HepG2 (cell line): ENCODE measurements around the gene DGUOK. TPM values are rescaled to one million over a fixed set of nuclear protein-coding genes. Genes with fewer than 3 reads are reported as not detected.
A peak's percentile ranks its signal among the peaks of the same experiment; 100 is the strongest.

Source experiments
- AGO2 ChIP-seq: fragments of 200-400 bp; formaldehyde crosslinking; optimal IDR thresholded peaks from 2 replicates; pipeline ENCODE3; 2017; ENCODE audit warnings: mild to moderate bottlenecking, low read depth, low read length, moderate library complexity
- ATM ChIP-seq: fragments of 450-650 bp; IDR thresholded peaks from 2 replicates; pipeline ENCODE4 v1.7.1; 2017; ENCODE audit warnings: mild to moderate bottlenecking, borderline replicate concordance
- DPF2 ChIP-seq: sonication (generic); formaldehyde crosslinking; IDR thresholded peaks from 2 replicates; pipeline ENCODE4 v1.4.0; 2020; ENCODE audit warnings: mild to moderate bottlenecking, low read depth, missing genetic modification reagents, borderline replicate concordance
- LCORL ChIP-seq, 2 experiments: fragments of 450-650 bp in 1 of 2; sonication (generic) in 1 of 2; formaldehyde crosslinking in 1 of 2; IDR thresholded peaks; 2 replicates each; pipeline versions ENCODE4 v1.5.0 to v1.6.1; 2017 to 2020; ENCODE audit warnings: antibody characterized with exemption in 1 of 2, missing genetic modification reagents in 1 of 2
- MIER2 ChIP-seq: IDR thresholded peaks from 2 replicates; pipeline ENCODE4 v1.6.1; 2016; ENCODE audit warnings: missing biosample characterization, missing genetic modification reagents
- MTF1 ChIP-seq: sonication (generic); formaldehyde crosslinking; IDR thresholded peaks from 2 replicates; pipeline ENCODE4 v1.5.0; 2020; ENCODE audit warnings: missing genetic modification reagents
- NPAS2 ChIP-seq: sonication (generic); formaldehyde crosslinking; IDR thresholded peaks from 2 replicates; pipeline ENCODE4 v1.8.0; 2022; ENCODE audit warnings: mild to moderate bottlenecking, missing genetic modification reagents, borderline replicate concordance
- POGZ ChIP-seq: sonication (generic); formaldehyde crosslinking; IDR thresholded peaks from 2 replicates; pipeline ENCODE4 v1.4.0; 2020; ENCODE audit warnings: mild to moderate bottlenecking, missing genetic modification reagents
- STAG1 ChIP-seq: sonication (generic); formaldehyde crosslinking; IDR thresholded peaks from 2 replicates; pipeline ENCODE4 v1.4.0; 2020; ENCODE audit warnings: missing genetic modification reagents
- TAF1 ChIP-seq: sonication (generic); formaldehyde crosslinking; IDR thresholded peaks from 2 replicates; pipeline ENCODE4 v1.4.0; 2020; ENCODE audit warnings: missing genetic modification reagents
- ZBTB42 ChIP-seq: sonication (generic); formaldehyde crosslinking; IDR thresholded peaks from 2 replicates; pipeline ENCODE4 v1.5.0; 2020; ENCODE audit warnings: mild to moderate bottlenecking, missing genetic modification reagents
- ZBTB7B ChIP-seq: sonication (generic); formaldehyde crosslinking; IDR thresholded peaks from 2 replicates; pipeline ENCODE4 v1.4.0; 2020; ENCODE audit warnings: missing genetic modification reagents
- ZFP36 ChIP-seq: fragments of 150-350 bp; IDR thresholded peaks from 2 replicates; pipeline ENCODE4 v1.6.1; 2018; ENCODE audit warnings: borderline replicate concordance, low read length, low read depth; ENCODE audit not compliant: partially characterized antibody
- ZNF143 ChIP-seq: sonication (generic); formaldehyde crosslinking; IDR thresholded peaks from 2 replicates; pipeline ENCODE4 v1.4.0; 2020; ENCODE audit warnings: missing genetic modification reagents
- ZNF205 ChIP-seq: IDR thresholded peaks from 2 replicates; pipeline ENCODE4 v1.6.1; 2018; ENCODE audit warnings: missing biosample characterization, missing genetic modification reagents
- ZNF326 ChIP-seq: sonication (generic); formaldehyde crosslinking; IDR thresholded peaks from 2 replicates; pipeline ENCODE4 v1.4.0; 2020; ENCODE audit warnings: missing genetic modification reagents, borderline replicate concordance
- ZNF510 ChIP-seq: sonication (generic); formaldehyde crosslinking; IDR thresholded peaks from 2 replicates; pipeline ENCODE4 v1.4.0; 2020; ENCODE audit warnings: low read depth, mild to moderate bottlenecking, missing genetic modification reagents
- ZNF619 ChIP-seq: sonication (generic); formaldehyde crosslinking; IDR thresholded peaks from 2 replicates; pipeline ENCODE4 v1.4.0; 2020; ENCODE audit warnings: mild to moderate bottlenecking, missing genetic modification reagents
- ZNF780A ChIP-seq: sonication (generic); formaldehyde crosslinking; IDR thresholded peaks from 2 replicates; pipeline ENCODE4 v1.8.0; 2022; ENCODE audit warnings: mild to moderate bottlenecking, missing genetic modification reagents, moderate library complexity
- ZNF891 ChIP-seq: sonication (generic); formaldehyde crosslinking; IDR thresholded peaks from 2 replicates; pipeline ENCODE4 v1.5.0; 2020; ENCODE audit warnings: mild to moderate bottlenecking, missing genetic modification reagents
- ZXDC ChIP-seq: sonication (generic); formaldehyde crosslinking; IDR thresholded peaks from 2 replicates; pipeline ENCODE4 v1.5.0; 2020; ENCODE audit warnings: mild to moderate bottlenecking, missing genetic modification reagents
- polyA plus RNA-seq, 8 experiments: library from polyadenylated mRNA; depleted of rRNA in 3 of 8; stranded (reverse) in 7 of 8; unstranded in 1 of 8; fragments of >200 nt; fragmentation: Illumina TruSeq in 4 of 8; extraction: Trizol in 4 of 8; gene quantifications; 2 replicates each; pipeline versions ENCODE4 v1.2.1 to v1.2.3, GENCODE V29; 2011 to 2016; ENCODE audit warnings: low read depth in 4 of 8, missing spikeins in 1 of 8, mixed read lengths in 1 of 8; ENCODE audit not compliant: insufficient read depth in 1 of 8
- total RNA-seq, 5 experiments: library from RNA; depleted of rRNA; stranded (reverse); fragments of >200 nt; fragmentation: Illumina TruSeq; extraction: Trizol; gene quantifications; 2 replicates each; pipeline ENCODE4 v1.2.3, GENCODE V29; 2016; ENCODE audit warnings: low read depth in 1 of 5
- TF ChIP-seq, protein P1 (sequence below): sonication (generic); formaldehyde crosslinking; IDR thresholded peaks from 2 replicates; pipeline ENCODE4 v1.9.0; 2022; ENCODE audit warnings: missing genetic modification reagents, mild to moderate bottlenecking, borderline replicate concordance
- TF ChIP-seq, protein P2 (sequence below), 2 experiments: fragments of 450-650 bp in 1 of 2; sonication (generic) in 1 of 2; formaldehyde crosslinking; IDR thresholded peaks; 2 replicates each; pipeline versions ENCODE4 v1.5.0 to v1.8.0; 2020 to 2022; ENCODE audit warnings: mild to moderate bottlenecking in 1 of 2, missing genetic modification reagents in 1 of 2
- TF ChIP-seq, protein P3 (sequence below): sonication (generic); formaldehyde crosslinking; IDR thresholded peaks from 2 replicates; pipeline ENCODE4 v1.4.0; 2020; ENCODE audit warnings: mild to moderate bottlenecking, missing genetic modification reagents

Gene DGUOK
- total and polyA plus RNA-seq, 2 of the 13 experiments (the other 11 are each of a cell fraction or from before 2014, with no cell fraction given): 105 to 137 TPM

DNA sequence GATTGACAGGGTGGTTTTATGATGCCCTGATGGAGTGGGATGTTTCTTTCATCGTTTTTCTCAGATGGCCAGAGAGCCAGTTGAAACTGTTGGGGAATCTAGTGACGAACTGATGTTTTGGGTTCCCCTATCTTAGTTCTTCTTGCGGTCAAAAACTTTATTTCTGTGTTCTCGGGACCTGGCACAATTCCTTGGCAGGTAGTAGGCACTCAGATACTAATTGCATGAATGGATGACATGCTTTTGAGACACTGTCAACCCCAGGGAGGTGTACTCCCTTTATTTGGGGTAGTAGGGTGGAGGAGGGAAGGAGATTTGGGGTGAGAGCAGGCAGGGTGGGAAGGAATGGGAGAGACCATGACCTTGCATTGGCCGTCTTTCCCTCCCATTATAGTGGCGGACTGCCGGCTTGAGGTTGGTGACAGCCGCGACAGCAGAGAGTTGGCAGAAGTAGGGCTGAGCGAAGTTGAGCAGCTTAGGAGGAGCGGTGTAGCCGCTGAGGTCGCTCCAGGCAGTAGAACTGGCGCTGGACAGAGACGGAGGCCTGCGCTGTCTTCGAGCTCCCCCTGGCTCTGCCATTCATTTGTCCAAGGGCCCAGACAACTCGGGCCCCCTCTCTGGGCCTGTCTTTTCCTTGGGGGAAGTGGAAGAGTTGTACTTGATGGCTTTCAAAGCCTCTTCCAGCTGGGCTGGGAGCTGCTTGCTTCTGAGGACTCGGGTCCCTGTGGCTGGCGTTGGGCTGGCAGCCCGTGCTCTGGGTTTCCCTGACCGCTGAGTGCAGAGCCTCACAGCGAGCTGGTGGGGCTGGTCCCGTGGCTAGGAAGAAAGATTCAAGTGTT is 60.6 kb downstream of the DGUOK start (continued):
- TF ChIP-seq, protein P1, sequence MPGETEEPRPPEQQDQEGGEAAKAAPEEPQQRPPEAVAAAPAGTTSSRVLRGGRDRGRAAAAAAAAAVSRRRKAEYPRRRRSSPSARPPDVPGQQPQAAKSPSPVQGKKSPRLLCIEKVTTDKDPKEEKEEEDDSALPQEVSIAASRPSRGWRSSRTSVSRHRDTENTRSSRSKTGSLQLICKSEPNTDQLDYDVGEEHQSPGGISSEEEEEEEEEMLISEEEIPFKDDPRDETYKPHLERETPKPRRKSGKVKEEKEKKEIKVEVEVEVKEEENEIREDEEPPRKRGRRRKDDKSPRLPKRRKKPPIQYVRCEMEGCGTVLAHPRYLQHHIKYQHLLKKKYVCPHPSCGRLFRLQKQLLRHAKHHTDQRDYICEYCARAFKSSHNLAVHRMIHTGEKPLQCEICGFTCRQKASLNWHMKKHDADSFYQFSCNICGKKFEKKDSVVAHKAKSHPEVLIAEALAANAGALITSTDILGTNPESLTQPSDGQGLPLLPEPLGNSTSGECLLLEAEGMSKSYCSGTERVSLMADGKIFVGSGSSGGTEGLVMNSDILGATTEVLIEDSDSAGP (CRISPR knock-in tag): no peak
- TF ChIP-seq LCORL (IDR thresholded peaks at IDR 0.05): no peak
- TF ChIP-seq LCORL (CRISPR knock-in tag; IDR thresholded peaks at IDR 0.05): no peak
- no peak for TF ChIP-seq ZNF619
- 0 out of 2 replicates have a peak, but pooled peaks have one; percentile 49 for TF ChIP-seq MIER2
- no peak for TF ChIP-seq ZNF891 (CRISPR knock-in tag)
- TF ChIP-seq NPAS2 (CRISPR knock-in tag): no peak
- TF ChIP-seq, protein P2, sequence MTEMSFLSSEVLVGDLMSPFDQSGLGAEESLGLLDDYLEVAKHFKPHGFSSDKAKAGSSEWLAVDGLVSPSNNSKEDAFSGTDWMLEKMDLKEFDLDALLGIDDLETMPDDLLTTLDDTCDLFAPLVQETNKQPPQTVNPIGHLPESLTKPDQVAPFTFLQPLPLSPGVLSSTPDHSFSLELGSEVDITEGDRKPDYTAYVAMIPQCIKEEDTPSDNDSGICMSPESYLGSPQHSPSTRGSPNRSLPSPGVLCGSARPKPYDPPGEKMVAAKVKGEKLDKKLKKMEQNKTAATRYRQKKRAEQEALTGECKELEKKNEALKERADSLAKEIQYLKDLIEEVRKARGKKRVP (CRISPR knock-in tag; IDR thresholded peaks at IDR 0.05): no peak
- TF ChIP-seq ZNF510 (CRISPR knock-in tag): no peak
- peak; percentile 52 for TF ChIP-seq STAG1
- peak; percentile 36; the same call in 1 of the 2 replicates for TF ChIP-seq POGZ (CRISPR knock-in tag)
- TF ChIP-seq ATM: no peak
- no peak for TF ChIP-seq ZNF780A (CRISPR knock-in tag)
- TF ChIP-seq TAF1 (CRISPR knock-in tag): no peak
- TF ChIP-seq AGO2: peak; percentile 58
- TF ChIP-seq ZNF205 (CRISPR knock-in tag): 0 out of 2 replicates have a peak, but pooled peaks have one; percentile 10
- no peak for TF ChIP-seq ZBTB7B (CRISPR knock-in tag)
- TF ChIP-seq ZNF143: no peak
- no peak for TF ChIP-seq DPF2
- no peak for TF ChIP-seq ZXDC (CRISPR knock-in tag)
- no peak for TF ChIP-seq ZBTB42
- TF ChIP-seq ZFP36: no peak
- no peak for TF ChIP-seq MTF1 (CRISPR knock-in tag)
- TF ChIP-seq, protein P3, sequence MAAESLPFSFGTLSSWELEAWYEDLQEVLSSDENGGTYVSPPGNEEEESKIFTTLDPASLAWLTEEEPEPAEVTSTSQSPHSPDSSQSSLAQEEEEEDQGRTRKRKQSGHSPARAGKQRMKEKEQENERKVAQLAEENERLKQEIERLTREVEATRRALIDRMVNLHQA (CRISPR knock-in tag): no peak
- TF ChIP-seq ZNF326 (CRISPR knock-in tag): no peak
